ENCODE data around the gene EXOC6B. TPM values are rescaled to one million over a fixed set of nuclear protein-coding genes. Genes with fewer than 3 reads are reported as not detected.
A peak's percentile ranks its signal among the peaks of the same experiment; 100 is the strongest.

EXOC6B gene
- total and polyA plus RNA-seq, 2 donors from 2014 or later = 5.9 to 31.3 TPM

GRCh38 chr2:72147303-72147971 is 678.4 kb downstream of the EXOC6B start, which contains the start of gene CYP26B1:
TSS of gene CYP26B1 (minus strand) at chr2:72147862. CDS start at chr2:72147834, 28 bp downstream.
- no peaks in the 10 kb centered on the region for H3K36me3 ChIP-seq (ENCODE audit: control insufficient read depth in 2 of 3, insufficient read depth in 3 of 3, low read length in 3 of 3)
- no peak for FAIRE-seq
- no peak within 1 kb of the TSS for H3K27ac ChIP-seq (ENCODE audit: low read depth in 2 of 2, low read length in 2 of 2)
- no peaks in the 10 kb centered on the region for H3K9me3 ChIP-seq (ENCODE audit: control insufficient read depth in 2 of 3, insufficient read depth in 1 of 3, low read length in 3 of 3)
- no peak for TF ChIP-seq CTCF (IDR thresholded peaks at IDR 0.05; ENCODE audit: borderline replicate concordance, extremely low read depth, insufficient read depth)
- peak in 4 of 5 donors; percentile 42 to 79 (median 48) for DNase-seq
- intact Hi-C loops (cut with DNase I) = loop anchor here (10.0 kb wide), 1 partner anchor 213 kb away; no protein-coding TSS in a partner anchor
- peaks cover 0 to 25% (median 3%) of the 10 kb centered on the region in 3 donors for H3K4me1 ChIP-seq (ENCODE audit: control insufficient read depth in 2 of 3, insufficient read depth in 2 of 3, low read depth in 1 of 3, low read length in 3 of 3)
- peak within 1 kb of the TSS in 1 of 3 donors; percentile 26 for H3K9ac ChIP-seq (ENCODE audit: low read length in 3 of 3)
- H3K27me3 ChIP-seq (ENCODE audit: control insufficient read depth, insufficient read depth, low read length) = peaks cover 37% of the 10 kb centered on the region
- peak within 1 kb of the TSS; percentile 49 to 63 (median 58) for H3K4me3 ChIP-seq (ENCODE audit: low read length in 3 of 3)

GRCh38 chr2:72146347-72147302 is 679.2 kb downstream of the EXOC6B start:
- FAIRE-seq (no peak), DNase-seq (peak in 1 of 5 donors; percentile 22)
- H3K9me3 ChIP-seq (ENCODE audit: control insufficient read depth in 2 of 3, insufficient read depth in 1 of 3, low read length in 3 of 3) = no peaks in the 10 kb centered on the region
- H3K36me3 ChIP-seq (ENCODE audit: control insufficient read depth in 2 of 3, insufficient read depth in 3 of 3, low read length in 3 of 3) = no peaks in the 10 kb centered on the region
- H3K27me3 ChIP-seq (ENCODE audit: control insufficient read depth, insufficient read depth, low read length) = peaks cover 37% of the 10 kb centered on the region
- H3K4me1 ChIP-seq (ENCODE audit: control insufficient read depth in 2 of 3, insufficient read depth in 2 of 3, low read depth in 1 of 3, low read length in 3 of 3) = peaks cover 0 to 25% (median 3%) of the 10 kb centered on the region in 3 donors
- H3K9ac ChIP-seq (ENCODE audit: low read length in 3 of 3) = no peak overlapping the region
- no peak overlapping the region for H3K27ac ChIP-seq (ENCODE audit: low read depth in 2 of 2, low read length in 2 of 2)
- H3K4me3 ChIP-seq (ENCODE audit: low read length in 3 of 3) = peak overlapping the region; percentile 26 to 43 (median 43)
- TF ChIP-seq CTCF (IDR thresholded peaks at IDR 0.05; ENCODE audit: borderline replicate concordance, extremely low read depth, insufficient read depth) = no peak
- intact Hi-C loops (cut with DNase I) = loop anchor here (10.0 kb wide), 1 partner anchor 212 kb away; no protein-coding TSS in a partner anchor

- H3K27ac ChIP-seq (ENCODE audit: low read depth in 2 of 2, low read length in 2 of 2) = no peak overlapping the region
- FAIRE-seq = no peak
Measured at GRCh38 chr2:72145658-72146329, 680.0 kb downstream of the EXOC6B start.

More at GRCh38 chr2:72145658-72146329, 680.0 kb downstream of the EXOC6B start:
- no peak overlapping the region for H3K9ac ChIP-seq (ENCODE audit: low read length in 3 of 3)
- H3K36me3 ChIP-seq (ENCODE audit: control insufficient read depth in 2 of 3, insufficient read depth in 3 of 3, low read length in 3 of 3) = no peaks in the 10 kb centered on the region
- intact Hi-C loops (cut with DNase I) = loop anchor here (10.0 kb wide), 1 partner anchor 211 kb away; no protein-coding TSS in a partner anchor
- peaks cover 33% of the 10 kb centered on the region for H3K27me3 ChIP-seq (ENCODE audit: control insufficient read depth, insufficient read depth, low read length)
- TF ChIP-seq CTCF (IDR thresholded peaks at IDR 0.05; ENCODE audit: borderline replicate concordance, extremely low read depth, insufficient read depth) = no peak
- H3K4me3 ChIP-seq (ENCODE audit: low read length in 3 of 3) = peak overlapping the region in 1 of 3 donors; percentile 43
- peaks cover 0 to 25% (median 3%) of the 10 kb centered on the region in 3 donors for H3K4me1 ChIP-seq (ENCODE audit: control insufficient read depth in 2 of 3, insufficient read depth in 2 of 3, low read depth in 1 of 3, low read length in 3 of 3)
- H3K9me3 ChIP-seq (ENCODE audit: control insufficient read depth in 2 of 3, insufficient read depth in 1 of 3, low read length in 3 of 3) = no peaks in the 10 kb centered on the region
- DNase-seq = peak in 2 of 5 donors; percentile 27 to 30
